Ovary (tissue), 3 donors: ENCODE data around the gene RUNX2.

Experiments
- EP300 ChIP-seq: sonication (generic); formaldehyde crosslinking; IDR thresholded peaks from one replicate; pipeline ENCODE4 v1.6.1; 2017; ENCODE audit warnings: antibody characterized with exemption
- POLR2A ChIP-seq: fragments of 450-650 bp; IDR thresholded peaks from one replicate; pipeline ENCODE4 v1.6.1; 2017; ENCODE audit warnings: antibody characterized with exemption, mild to moderate bottlenecking, moderate library complexity
- TF ChIP-seq, protein P1 (sequence below), 3 donors: fragments of 450-650 bp in 2 of 3; fragments of 200-600 bp in 1 of 3; IDR thresholded peaks; one replicate each; pipeline versions ENCODE4 v1.5.1 to v1.8.0; 2016 to 2022; ENCODE audit warnings: antibody characterized with exemption in 3 of 3, mild to moderate bottlenecking in 1 of 3
- donor health status: DM: no; HTN: no; CAD: no.

DNA sequence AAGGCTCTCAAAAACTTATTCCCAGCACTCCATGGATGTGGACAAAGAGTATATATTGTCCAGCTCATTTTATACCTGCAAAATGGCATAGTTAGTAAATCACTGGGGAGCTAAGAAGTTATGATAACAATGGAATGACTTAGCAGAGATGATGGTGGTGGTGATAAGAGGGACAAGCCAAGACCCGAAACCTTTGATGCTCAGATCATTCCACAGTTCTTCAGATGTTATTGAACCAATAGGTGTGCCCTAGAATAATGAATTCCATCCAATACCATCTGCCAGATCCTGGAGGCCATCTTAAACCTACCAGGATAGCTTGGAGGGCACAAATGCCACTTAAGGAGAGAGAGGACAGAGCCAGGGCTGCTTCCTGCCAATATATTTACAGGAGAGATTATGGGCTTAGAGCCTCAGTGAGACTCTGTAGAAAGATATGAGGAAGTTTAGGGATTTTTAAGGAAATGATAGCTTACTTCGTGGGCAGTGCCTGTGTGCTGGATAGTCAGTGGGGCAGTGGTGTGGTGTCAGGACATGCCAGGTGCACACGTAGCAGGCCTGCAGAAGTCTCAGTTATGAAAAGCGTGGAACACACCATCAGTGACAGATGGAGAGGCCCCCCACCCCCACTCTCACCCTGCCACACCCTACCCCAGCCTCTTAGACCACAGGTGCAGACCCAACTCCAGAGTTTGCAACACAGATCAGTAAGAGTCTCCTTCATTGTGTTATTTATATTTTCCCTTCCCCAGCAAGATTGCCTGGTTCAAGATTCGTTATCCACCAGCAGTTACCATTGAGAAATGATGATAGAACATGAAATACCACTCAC, 259.3 kb downstream of the RUNX2 start:
- TF ChIP-seq POLR2A: no peak
- TF ChIP-seq, protein P1, sequence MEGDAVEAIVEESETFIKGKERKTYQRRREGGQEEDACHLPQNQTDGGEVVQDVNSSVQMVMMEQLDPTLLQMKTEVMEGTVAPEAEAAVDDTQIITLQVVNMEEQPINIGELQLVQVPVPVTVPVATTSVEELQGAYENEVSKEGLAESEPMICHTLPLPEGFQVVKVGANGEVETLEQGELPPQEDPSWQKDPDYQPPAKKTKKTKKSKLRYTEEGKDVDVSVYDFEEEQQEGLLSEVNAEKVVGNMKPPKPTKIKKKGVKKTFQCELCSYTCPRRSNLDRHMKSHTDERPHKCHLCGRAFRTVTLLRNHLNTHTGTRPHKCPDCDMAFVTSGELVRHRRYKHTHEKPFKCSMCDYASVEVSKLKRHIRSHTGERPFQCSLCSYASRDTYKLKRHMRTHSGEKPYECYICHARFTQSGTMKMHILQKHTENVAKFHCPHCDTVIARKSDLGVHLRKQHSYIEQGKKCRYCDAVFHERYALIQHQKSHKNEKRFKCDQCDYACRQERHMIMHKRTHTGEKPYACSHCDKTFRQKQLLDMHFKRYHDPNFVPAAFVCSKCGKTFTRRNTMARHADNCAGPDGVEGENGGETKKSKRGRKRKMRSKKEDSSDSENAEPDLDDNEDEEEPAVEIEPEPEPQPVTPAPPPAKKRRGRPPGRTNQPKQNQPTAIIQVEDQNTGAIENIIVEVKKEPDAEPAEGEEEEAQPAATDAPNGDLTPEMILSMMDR (IDR thresholded peaks at IDR 0.05): no peak
- TF ChIP-seq EP300: no peak
